ENCODE data around the gene PTCH2.
A peak's percentile ranks its signal among the peaks of the same experiment; 100 is the strongest.
"Not testable (repeated sequence)": the region's sequence is repeated elsewhere in the genome, so short reads cannot be mapped to it uniquely, and the experiment has no call there.

Gene PTCH2

DNA sequence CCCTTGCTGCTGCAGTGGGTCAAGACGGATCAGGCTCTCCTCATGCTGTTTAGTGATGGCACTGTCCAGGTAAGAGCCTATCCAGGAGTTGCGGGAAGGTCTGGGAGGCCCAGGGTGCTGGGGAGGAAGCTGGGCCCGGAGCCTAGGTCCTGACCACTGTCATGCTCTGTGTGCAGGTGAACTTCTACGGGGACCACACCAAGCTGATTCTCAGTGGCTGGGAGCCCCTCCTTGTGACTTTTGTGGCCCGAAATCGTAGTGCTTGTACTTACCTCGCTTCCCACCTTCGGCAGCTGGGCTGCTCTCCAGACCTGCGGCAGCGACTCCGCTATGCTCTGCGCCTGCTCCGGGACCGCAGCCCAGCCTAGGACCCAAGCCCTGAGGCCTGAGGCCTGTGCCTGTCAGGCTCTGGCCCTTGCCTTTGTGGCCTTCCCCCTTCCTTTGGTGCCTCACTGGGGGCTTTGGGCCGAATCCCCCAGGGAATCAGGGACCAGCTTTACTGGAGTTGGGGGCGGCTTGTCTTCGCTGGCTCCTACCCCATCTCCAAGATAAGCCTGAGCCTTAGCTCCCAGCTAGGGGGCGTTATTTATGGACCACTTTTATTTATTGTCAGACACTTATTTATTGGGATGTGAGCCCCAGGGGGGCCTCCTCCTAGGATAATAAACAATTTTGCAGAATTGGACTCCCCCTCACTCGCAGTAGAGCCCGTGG, 37.6 kb downstream of the PTCH2 start:
- FAIRE-seq (no peak), DNase-seq (ENCODE audit: extremely low spot score, insufficient read length, low read depth) (no peak)

DNA sequence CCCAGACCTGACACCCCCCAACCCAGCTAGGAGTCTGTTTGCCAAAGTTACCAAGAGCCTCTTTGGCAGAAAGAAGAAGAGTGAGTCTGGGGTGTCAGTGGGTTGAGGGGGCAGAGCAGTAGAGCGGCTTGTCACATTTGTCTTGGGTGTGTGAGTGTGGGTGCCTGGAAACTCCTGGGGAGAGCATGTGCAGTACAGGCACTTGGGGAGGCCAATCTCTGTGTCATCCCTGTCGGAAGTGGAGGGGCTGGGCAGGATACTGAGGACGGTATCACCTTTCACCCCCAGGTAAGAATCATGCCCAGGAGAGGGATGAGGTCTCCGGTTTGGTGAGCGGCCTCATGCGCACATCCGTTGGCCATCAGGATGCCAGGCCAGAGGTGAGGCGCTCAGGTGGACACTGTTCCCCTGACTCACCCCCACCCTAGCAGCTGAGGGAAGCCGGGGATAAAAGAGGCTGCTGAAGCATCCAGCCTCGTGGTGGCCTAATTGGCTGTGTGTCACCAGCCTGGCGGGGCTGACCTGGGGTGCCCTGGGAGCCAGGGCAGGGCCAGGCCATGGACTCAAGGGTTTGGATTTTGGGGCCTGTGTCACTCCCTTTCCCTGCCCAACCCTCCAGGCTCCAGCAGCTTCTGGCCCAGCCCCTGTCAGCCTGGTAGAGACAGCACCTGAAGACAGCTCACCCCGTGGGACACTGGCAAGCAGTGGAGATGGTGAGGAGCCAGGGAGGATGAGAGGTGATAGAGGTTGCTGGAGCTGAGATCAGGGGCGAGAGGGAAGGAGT, 39.5 kb downstream of the PTCH2 start:
- FAIRE-seq: no peak
- DNase-seq (ENCODE audit: extremely low spot score, insufficient read length, low read depth): no peak

DNA sequence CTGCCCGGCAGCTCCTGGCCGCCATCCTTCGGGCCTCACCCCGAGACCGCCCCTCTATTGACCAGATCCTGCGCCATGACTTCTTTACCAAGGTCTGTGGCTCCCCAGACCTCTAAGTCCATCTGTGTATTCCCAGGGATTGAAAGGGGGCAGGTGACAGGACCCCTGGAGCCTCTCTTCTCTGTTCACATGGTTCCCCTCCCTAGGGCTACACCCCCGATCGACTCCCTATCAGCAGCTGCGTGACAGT, 40.1 kb downstream of the PTCH2 start:
- FAIRE-seq (no peak), DNase-seq (ENCODE audit: extremely low spot score, insufficient read length, low read depth) (no peak)

DNA sequence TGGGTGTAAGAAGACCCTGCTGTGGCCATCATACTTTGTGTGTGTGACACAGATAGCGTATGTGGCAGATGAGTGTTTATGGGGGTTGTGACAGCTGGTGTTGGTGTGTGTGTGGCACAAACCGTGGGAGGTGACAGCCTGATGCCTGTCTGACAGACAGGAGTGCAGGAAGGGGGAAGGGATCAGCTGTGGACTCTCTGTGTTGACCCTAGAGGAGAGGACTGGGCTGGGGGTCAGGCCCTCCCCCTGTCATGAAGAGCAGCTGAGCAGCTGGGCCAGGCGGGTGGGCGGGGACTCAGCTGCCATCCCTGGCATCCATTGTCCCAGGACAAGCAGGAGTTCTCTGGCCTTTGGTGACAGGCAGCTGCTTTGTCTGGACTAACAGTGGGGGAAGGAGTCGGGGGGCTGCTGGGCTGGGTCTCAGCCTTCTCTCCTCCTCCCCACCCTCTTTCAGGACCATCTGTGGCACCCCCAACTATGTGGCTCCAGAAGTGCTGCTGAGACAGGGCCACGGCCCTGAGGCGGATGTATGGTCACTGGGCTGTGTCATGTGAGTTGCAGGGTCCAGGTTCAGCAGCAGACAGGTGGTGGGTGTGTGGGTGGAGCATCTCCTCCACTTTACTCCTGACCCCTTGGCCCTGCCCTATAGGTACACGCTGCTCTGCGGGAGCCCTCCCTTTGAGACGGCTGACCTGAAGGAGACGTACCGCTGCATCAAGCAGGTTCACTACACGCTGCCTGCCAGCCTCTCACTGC, 40.6 kb downstream of the PTCH2 start:
- FAIRE-seq (no peak), DNase-seq (ENCODE audit: extremely low spot score, insufficient read length, low read depth) (no peak)

DNA sequence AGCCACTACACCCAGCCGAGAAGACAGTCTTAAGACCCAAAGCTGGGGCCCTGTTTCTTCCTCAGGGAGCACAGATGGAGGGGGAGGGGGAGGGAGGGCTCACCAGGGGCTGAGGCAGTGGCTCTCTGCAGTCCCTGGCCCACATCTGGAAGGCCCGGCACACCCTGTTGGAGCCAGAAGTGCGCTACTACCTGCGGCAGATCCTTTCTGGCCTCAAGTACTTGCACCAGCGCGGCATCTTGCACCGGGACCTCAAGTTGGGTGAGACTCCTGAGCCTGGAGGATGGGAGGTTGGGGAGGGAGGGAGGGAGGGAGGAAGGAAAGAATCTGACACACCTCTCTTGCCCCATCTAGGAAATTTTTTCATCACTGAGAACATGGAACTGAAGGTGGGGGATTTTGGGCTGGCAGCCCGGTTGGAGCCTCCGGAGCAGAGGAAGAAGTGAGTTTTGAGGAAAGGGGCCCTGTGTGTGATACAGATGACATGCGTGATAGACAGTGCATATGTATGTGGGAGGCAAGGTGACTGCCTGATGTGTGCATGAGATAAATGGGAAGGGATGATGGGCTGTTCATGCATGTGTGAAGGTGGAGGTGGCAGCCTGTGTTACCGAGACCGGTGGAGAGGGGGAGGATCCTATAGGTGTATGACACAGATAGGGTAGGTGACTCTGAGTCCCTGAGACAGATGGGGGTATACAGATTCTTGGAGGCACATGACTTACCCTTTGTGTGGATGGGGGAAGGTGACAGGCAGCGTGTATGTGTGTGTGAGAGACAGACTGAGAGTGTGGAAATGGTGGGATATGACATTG, 41.4 kb downstream of the PTCH2 start:
- FAIRE-seq: peak; percentile 63
- DNase-seq (ENCODE audit: extremely low spot score, insufficient read length, low read depth): no peak

DNA sequence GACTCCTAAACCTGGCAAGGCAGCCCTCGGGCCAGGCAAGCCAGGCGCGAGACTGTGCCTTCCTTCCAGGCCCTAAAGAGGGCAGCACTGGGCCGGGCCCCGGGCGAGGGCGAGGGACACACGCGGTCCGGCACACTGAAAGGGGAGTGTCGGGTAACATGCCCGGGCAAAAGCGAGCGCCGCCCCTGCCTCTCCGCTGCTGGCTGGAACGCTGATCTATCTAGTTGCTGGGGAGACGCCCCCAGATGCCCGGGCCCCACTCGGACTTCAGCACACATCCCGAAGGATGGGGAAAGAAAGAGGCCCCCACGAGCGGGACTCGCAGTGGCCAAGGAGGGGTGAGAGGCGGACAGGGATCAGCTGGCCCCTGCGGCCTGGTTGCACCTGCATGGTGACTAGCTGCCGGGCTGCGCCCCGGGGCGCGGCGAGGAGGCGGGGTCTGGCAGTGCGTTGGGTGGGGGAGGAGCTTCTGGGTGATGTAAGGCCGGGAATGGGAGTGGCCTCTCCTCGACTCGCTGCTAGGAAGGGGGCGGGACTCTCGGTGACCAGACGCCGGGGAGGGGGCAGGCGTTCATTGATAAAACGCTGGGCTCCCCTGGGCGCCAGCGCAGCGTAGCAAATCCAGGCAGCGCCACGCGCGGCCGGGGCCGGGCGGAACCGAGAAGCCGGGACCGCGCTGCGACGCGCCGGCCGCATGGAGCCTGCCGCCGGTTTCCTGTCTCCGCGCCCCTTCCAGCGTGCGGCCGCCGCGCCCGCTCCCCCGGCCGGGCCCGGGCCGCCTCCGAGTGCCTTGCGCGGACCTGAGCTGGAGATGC, 43.1 kb downstream of the PTCH2 start, which contains the start of gene PLK3:
Gene PLK3, plus strand, starts transcription at position 608 of the 815 bp plus-strand sequence. Its CDS starts 87 bp downstream, at position 695.
- DNase-seq (ENCODE audit: extremely low spot score, insufficient read length, low read depth) (peak; percentile 96), FAIRE-seq (peak; percentile 98)

DNA sequence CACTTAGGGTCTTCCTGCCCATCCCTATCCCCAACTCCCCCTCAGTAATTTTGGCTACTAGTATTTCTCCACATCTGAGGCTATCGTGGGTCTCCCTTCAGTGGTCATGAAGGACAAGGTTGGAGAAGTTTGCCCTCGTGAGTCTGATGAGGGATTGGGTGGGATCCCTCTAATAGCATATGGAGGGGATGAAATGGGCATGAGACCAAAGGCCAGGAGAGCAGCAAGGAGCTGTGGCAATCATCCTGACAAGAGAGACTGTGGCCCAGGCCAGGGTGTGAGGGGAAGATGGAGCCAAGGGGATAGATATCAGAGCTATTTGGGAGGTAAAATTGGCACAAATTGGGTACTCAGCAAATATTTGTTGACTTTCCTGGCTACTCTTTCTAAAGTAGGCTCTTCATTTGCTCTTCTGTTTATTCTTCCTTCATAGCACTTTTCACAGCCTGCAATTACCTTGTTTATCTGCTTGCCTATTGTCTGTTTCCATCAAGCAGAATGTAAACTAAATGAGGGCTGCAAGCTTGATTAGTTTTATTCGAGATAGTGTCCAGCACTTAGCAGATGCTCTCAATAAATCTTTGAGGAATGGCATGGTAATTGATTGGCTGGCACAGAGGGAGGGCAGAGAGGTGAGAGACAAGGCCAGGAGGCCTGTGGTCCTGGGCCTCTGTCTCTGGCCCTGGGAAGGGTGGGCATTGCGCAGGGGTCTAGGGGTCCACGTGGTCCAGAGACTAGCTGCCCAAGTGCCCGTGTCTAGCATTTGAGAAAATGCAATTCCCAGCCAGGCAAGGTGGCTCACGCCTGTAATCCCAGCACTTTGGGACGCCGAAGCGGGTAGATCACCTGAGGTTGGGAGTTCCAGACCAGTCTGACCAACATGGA, 44.3 kb downstream of the PTCH2 start:
- DNase-seq (ENCODE audit: extremely low spot score, insufficient read length, low read depth) (no peak), FAIRE-seq (no peak)

DNA sequence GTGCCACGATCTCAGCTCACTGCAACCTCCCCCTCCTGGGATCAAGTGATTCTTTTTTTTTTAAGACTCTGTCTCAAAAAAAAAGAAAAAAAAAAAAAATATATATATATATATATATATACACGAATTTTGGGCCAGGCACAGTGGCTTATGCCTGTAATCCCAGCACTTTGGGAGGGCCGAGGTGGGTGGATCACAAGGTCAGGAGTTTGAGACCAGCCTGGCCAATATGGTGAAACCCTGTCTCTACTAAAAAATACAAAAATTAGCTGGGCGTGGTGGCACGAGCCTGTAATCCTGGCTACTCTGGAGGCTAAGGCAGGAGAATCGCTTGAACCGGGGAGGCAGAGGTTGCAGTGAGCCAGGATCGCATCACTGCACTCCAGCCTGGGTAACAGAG, 45.2 kb downstream of the PTCH2 start:
- not testable (repeated sequence) for DNase-seq (ENCODE audit: extremely low spot score, insufficient read length, low read depth); FAIRE-seq

DNA sequence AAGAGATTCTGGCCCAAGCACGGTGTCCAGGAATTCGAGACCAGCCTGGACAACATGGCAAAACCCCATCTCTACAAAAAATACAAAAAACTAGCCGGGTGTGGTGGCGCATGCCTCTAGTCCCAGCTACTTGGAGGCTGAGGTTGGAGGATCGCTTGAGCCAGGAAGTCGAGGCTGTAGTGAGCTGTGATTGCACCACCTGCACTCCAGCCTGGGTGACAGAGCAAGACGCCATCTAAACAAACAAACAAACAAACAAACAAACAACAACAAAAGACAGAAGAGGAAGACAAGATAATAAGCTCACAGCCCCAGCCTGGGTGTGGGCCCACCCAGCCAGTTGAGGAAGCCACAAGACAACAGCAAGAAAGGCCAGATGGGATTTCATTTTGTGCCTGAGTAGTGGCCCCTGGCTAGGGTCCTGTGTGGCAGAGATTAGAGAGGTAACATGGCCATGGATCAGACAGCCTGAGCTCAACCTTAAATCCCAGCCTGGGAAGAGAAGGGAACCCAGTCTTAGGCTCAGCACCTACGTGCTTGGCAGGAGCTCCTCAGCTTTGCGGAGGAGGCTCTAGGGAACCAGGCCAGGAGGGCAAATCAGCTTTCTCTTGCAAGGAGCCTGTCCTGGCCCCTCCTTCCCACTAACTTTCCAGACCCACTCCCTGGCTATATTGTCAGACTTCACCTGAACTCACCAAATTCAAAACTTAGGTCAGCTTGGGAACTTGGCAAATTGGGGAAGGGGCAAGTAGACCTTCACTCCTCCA, 50.1 kb downstream of the PTCH2 start:
- FAIRE-seq (no peak), DNase-seq (ENCODE audit: extremely low spot score, insufficient read length, low read depth) (no peak)

DNA sequence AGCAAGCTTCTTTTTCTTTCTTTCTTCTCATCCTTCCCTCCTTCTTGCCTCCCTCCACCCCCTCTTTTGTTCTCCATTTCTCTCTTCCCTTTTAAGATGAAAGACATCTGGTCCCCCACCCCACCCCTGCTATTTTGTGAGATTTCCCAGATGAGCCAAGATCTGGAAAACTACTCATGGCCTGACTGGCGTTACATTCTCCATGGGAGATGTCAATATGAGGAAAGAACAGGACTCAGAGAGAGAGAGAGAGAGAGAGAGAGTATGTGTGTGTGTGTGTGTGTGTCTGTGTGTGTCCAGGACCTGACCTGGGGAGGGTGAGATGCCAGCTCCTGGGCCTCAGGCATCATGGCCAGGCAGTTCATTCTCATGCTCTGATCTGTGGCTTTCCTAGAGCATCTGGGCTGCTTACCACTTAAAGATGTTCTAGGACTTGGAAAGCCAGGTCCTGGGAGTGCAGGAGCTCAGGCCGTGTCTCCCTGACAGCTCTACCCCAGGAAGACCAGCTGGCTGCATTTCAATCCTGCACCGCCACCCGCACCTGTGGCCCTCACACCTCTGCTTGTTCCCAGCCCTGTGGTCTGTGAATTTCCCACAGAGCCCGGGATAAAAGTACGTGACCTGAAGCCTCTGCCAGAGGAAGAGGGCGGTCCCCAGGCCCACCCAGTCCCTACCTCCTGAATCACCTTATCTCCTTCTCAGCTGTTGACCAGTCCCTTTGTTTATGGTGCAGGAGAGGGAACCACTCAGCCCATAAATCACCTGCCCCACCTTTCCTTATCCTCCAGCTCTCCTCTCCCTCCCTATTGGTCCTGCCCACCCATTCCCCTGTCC, 51.9 kb downstream of the PTCH2 start:
- no peak for FAIRE-seq
- DNase-seq (ENCODE audit: extremely low spot score, insufficient read length, low read depth): no peak

DNA sequence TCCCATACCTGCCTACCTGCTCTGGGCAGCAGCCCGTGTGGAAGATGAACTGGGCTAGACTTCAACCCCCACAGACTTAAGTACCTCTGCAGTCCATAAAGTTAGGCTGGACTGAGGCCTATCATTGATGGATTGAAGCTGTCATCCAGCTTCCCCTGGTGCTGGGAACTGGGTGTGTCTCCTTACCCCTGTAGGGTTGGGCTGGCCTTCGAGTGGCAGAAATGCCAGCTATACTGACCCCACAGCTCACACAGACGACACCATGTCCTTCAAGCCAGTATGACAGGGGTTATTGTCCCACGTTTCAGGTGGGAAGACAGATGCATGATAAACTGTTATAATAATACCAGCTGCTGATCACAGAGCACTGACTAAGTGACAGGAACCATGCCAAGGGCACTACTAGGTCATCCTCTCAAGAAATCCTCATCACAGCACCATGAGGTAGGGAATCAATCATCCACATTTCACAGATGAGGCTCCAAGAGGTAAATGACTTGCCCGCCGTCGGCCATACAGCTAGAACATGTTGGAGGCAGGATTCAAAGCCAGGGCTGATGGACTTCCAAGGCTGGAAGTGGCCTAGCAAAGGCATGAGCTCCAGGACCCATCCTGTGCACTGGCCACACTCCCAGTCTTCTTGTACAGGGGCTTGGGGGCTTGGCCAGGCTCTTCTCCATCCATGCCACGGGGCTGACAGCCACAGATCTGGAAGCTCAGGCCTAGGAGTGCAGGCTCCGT, 54.8 kb downstream of the PTCH2 start, which contains the start of gene BEST4:
Gene BEST4, minus strand, starts transcription at position 51 of the 741 bp plus-strand sequence. CDS start 465 bp downstream, outside the sequence.
- FAIRE-seq: no peak
- DNase-seq (ENCODE audit: extremely low spot score, insufficient read length, low read depth): no peak

DNA sequence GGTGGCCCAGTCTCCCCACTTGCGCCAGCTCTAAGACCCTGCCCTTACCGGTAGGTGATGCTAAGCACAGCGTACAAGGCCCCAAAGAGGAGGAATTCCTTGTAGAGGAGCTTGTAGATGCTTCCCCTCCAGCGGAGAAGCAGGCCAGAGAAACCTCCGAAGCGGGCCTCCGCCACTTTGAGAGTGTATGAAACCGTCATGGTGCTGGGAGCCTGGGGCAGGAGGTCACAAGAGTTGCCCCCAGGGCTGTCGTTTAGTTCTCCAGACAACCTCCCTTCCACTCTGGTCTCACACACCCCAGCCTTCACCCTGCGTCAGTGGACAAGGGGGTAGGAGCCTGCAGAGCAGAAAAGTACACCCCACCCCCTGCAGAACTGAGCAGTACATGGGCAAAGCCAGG, 55.5 kb downstream of the PTCH2 start:
- FAIRE-seq (no peak), DNase-seq (ENCODE audit: extremely low spot score, insufficient read length, low read depth) (no peak)

DNA sequence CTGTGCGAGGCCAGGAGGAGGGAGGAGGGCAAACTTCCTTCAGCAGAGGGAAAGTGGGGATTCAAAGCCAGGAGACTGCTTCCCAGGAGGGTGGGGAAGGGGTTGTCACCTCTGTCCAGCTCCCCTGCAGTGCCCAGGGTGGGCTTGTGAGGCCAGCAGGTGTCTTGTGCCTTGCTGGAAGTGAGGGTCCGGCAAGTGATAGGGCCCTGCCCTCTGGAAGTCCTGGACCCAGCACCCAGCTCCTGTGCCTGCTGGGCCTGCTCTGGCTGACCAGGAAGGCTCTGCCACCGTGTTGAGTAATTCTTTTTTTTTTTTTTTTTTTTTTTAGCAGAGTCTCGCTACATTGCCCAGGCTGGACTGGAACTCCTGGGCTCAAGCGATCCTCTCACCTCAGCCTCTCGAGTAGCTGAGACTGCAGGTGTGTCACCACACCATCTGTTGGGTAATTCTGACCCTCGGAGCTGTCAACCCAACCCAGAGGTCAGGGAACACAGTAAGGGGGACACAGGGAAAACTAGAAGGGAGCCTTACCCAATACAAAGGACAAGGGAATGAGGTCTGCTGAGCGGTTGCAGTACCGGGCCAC, 56.1 kb downstream of the PTCH2 start:
- DNase-seq (ENCODE audit: extremely low spot score, insufficient read length, low read depth) (no peak), FAIRE-seq (no peak)

DNA sequence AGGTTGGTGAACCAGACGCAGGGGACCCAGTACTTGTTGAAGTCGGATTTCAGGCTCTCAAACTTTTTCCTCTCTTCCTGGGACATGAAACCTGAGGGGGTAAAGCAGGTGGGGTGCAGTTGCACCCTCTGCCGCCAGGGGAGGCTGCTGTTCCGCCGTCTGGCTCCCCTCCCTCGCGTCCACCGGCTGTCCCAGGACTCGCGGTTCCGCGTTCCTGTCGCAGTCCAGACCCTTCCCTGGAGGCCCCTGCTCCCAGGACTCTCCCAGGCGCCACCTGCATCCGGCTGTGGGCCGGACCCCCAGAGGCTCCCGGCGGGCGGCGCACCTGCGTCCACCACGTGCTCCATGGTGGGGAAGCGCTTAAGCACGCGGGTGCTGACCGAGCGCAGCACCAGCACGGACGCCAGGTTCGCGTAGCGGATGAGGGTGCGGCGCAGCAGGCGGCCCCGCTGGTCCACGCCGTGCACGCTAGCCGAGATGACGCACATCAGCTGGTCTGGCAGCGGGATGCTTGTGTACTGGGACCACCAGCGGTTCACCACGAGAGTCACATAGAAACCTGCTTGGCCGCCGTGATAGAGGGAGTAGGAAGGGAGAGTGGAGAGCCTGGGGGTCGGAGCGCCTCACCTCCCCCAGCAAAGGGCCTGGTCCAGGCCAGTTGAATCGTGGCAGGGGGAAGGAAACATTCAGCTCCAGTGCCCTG, 56.8 kb downstream of the PTCH2 start:
- FAIRE-seq (peak; percentile 62), DNase-seq (ENCODE audit: extremely low spot score, insufficient read length, low read depth) (no peak)

DNA sequence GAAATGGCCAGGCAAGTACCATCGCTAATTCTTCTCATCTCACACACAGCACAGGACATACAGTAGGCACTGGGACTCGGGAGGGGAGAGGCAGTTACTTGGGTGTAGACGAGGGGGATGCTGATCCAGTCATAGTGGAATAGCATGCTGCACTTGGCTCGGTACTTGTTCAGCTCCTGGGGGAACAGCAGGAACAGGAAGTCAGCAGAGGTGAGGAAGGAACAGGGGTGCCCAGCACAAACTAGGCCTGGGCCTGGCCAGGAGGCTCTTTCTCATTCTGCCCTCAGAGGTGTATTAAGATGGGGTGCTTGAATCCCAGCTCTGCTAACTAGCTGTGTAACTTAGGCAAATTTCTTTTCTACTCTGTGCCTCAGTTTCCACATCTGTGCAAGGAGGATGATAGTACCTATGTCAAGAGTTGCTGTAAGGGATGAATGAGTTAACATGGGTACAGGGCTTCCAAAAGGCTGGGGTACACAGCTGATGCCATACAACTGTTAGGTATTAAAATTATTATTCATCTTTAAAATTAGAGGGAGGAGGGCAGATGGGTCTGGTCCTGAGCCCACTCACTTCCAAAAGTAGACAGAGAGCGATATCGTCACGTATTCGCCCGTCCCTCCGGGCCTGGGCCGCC, 57.4 kb downstream of the PTCH2 start:
- DNase-seq (ENCODE audit: extremely low spot score, insufficient read length, low read depth): no peak
- FAIRE-seq: no peak
